PC-9 (cell line): ENCODE results near the gene POLE4.

Experiments used
- EZH2 ChIP-seq: fragments of 200-600 bp; sonication (generic); IDR thresholded peaks from 2 replicates; pipeline ENCODE4 v1.8.0; 2017; ENCODE audit warnings: antibody characterized with exemption, low read depth
- TF ChIP-seq, protein P1 (sequence below): fragments of 200-600 bp; sonication (generic); conservative IDR thresholded peaks from 2 replicates; pipeline ENCODE4 v1.6.1; 2017; ENCODE audit warnings: mixed run types, antibody characterized with exemption, mild to moderate bottlenecking, moderate library complexity

DNA sequence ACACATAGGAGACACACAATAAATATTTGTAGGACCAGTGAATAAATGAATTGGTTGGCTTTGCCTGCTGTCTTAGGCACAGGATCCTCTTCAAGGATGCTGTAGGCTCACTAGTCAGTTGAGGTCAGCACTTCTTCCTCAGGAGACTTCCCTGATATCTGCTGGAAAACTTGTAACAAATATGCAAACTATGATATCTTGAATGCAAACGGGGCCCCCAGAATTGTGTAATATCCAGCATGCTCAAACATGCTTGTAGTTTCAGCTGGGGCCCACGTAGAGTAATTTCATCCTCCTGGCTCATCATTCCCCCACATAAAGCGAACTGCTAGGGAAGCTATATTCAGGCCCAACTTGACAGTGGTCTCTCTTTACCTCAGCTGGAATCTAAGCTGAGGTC, 43.6 kb downstream of the POLE4 start:
- TF ChIP-seq, protein P1, sequence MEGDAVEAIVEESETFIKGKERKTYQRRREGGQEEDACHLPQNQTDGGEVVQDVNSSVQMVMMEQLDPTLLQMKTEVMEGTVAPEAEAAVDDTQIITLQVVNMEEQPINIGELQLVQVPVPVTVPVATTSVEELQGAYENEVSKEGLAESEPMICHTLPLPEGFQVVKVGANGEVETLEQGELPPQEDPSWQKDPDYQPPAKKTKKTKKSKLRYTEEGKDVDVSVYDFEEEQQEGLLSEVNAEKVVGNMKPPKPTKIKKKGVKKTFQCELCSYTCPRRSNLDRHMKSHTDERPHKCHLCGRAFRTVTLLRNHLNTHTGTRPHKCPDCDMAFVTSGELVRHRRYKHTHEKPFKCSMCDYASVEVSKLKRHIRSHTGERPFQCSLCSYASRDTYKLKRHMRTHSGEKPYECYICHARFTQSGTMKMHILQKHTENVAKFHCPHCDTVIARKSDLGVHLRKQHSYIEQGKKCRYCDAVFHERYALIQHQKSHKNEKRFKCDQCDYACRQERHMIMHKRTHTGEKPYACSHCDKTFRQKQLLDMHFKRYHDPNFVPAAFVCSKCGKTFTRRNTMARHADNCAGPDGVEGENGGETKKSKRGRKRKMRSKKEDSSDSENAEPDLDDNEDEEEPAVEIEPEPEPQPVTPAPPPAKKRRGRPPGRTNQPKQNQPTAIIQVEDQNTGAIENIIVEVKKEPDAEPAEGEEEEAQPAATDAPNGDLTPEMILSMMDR: no peak
- no peak for TF ChIP-seq EZH2
